Stimulated activated CD8-positive, alpha-beta memory T cell treated with anti-CD3 and anti-CD28 coated beads, Interleukin-12 subunit alpha, Interleukin-12 subunit beta, amount 100 ng/mL, for 4 hours (primary cell): ENCODE measurements around the gene OR9Q1.

Experiments used
- DNase-seq: peaks from one replicate; pipeline ENCODE4 v3.0.0-alpha.2; 2020; ENCODE audit warnings: low read depth

Gene OR9Q1

DNA sequence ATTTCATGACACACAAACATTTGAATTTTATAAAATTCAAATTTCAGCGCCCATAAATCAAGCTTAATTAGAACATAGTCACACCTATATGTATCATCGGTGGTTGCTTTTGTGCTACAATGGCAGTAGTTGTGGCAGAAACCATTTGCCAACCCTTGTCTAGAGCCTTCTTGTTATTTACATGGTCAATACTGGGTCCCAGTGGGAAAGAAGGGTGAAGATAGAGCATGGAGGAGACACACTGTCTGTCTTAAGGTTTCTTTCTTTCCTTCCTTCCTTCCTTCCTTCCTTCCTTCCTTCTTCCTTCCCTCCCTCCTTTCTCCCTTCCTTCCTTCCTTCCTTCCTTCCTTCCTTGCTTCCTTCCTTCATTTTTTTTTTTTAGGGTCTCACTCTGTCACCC is 10.8 kb downstream of the OR9Q1 start:
- no peak for DNase-seq

DNA sequence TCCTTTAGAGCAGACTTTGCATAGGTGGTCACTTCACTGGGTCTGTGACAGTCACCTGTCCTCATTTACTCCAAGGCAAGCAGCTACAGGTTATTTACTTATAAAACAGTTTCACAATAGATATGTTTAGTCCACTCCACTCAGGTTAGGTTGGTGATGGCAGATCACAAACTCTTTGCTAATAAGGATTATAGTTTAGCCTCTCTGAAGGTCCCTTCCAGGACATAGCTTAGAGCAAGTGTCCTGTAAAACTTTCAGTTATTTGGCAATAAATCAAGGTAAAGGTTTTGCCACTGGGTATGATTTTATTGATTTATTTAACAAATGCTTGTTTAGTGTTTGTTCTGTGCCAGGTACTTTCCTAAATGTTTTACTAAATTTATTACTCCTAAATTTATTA is 15.9 kb downstream of the OR9Q1 start:
- DNase-seq: no peak

DNA sequence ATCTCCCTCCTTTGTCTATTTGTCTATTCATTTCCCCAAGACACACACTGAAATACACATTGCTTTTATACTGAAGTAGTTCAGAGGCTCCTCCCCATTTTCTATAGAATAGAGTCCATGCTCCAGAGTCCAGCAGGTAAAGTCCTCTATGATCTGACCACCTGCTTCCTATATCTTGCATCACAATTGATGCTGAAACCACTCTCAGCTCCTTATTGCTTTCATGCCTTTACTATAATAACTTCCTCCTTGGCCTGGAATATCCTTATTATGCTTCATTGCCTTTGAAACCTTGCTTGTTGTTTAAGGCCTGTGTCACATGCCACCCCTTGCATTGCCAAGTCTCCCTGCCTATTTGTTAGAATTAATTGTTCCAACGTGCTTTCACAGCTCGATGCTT is 19.7 kb downstream of the OR9Q1 start:
- DNase-seq: no peak

DNA sequence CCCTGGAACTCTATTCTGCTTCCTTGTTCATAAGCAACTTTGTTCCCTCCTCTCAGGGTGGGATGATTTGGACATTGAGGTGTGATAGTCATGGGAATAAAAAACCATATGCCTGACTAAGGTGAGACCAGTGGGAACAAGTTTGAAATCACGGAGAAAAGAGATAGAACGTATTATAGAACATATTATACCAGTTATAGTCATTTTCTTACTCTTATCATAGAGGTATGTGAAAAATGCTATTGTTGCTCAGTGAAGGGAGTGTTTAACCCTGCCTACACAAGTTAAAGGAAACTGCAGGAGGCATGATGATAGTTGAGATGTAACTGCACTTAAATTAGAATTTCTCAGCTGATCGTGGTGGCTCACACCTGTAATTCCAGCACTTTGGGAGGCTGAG is 22.6 kb downstream of the OR9Q1 start:
- DNase-seq: no peak

DNA sequence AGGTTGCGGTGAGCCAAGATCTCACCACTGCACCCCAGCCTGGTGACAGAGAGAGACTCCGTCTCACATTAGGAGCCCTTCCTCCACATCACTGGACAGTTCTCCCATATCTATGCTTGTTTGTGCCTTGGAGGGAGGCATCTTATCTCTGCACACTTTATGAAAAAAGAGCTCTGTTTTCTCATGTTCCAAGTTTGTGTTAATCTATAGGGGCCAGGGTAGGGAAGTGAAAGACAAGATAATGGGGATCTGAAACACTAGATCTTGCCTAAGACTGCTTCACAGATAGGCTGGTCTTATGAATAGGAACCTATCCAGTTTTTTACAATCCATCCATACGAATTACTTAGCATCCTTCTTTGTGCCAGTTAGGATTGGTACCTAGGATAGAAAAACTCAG is 24.1 kb downstream of the OR9Q1 start:
- DNase-seq: no peak

DNA sequence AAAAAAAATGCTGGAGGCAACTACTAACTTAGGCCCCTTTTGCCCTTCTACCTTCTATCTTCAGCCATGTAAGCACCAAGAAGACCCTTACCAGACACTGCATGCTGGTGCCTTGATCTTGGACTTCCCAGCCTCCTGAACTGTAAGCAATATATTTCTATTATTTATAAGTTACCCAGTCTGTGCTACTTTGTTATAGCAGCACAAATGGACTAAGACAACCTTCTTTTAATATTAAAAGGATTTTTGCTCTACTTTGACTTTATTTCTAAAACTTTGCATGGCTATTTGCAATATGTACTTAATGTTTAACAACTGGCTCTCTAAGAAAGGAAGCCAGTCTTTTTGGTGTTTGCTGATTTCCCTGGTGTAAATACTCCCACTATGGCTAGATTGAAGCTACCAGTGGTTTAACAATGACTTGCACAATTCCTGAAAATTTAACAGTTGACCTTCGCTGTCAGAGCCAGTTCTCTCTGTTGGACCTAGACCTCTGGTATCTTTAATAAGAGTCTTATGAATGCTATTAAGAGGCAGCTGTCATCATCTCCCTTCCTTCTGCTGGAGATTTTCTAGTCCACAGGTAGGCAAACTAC is 32.2 kb downstream of the OR9Q1 start:
- no peak for DNase-seq

DNA sequence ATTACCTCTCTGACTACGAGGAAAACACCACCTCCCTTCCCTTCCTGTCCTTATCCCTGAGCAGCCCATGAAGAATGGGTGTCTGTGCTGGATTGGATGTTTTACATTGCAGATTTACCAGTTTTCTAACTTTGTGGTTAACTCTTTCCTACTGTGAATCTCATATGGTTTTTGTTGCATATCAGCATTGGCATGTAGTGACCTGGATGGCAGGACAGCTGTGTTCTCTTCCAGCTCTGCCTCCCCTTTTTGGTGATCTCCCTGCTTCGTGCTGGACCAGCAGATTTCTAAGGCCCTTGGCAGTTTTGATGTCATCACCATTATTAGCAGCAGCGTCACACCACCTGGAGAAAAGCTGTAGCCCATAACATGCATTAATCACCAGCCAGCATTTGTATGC is 33.8 kb downstream of the OR9Q1 start:
- no peak for DNase-seq

DNA sequence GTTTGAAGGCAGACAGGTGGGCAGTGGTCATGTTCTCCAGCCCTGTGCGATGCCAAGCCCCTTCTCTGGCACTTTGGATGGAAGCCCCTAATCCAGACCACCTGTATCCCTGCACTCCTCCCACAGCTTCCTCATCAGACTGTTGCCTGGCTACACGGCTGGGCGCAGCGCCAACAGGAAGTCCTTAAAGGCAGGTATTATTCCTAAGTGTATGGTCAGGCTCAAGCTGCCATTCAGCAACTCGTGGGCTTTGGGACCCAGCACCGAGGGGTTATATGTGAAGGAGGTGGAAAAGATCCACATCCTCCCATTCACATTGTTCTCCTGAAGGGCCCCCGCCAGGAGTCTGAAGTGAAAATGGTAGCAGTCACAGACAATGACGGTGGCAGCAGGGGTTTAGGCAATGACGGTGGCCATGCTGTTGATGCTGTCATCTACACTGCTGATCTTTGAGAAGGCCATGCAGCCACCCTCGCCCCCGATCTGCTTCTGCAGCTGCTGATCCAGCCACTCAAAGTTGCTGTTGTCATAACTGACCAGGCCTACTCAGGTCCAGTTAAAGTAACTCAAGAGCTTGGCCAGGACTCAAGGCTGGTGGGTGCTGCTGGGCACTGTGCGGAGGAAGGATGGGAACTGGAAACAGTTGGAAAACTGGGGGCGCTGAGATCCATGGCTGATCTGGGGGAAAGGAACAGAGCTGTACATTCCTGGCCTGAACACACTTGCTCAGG is 34.8 kb downstream of the OR9Q1 start:
- DNase-seq: no peak

DNA sequence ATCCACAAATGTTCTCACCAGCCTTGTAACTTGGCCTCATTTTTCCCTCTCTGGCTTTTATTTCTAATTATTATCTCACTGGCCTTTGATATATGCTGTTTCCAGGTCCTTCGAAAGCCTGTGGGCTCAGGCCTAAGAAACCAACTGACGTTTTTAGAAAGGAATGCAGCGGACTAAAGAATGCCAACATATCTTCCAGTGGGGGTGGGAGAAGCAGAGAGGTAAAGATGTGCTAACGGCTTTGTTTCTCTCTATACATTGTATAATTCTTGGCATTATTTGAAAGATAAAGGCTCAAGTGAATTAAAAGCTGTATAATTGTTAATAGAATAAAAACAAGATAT is 35.3 kb downstream of the OR9Q1 start:
- DNase-seq: no peak

DNA sequence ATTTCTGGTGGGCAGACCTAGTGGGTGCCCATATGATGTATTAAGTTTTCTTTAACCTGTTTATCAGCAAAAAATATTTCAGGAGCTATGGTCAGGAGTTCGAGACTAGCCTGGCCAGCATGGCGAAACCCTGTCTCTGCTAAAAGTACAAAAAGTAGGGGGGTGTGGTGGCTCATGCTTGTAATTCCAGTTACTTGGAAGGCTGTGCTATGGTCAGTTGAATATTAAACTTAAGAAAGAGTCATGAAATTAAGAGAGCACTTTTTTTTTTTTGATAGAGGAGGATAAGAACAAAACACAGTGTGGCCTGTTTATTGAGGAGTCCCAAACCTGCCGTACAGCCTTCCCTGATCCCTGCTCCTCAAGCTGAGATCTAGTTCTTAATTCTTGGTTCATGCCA is 36.9 kb downstream of the OR9Q1 start:
- DNase-seq: no peak

DNA sequence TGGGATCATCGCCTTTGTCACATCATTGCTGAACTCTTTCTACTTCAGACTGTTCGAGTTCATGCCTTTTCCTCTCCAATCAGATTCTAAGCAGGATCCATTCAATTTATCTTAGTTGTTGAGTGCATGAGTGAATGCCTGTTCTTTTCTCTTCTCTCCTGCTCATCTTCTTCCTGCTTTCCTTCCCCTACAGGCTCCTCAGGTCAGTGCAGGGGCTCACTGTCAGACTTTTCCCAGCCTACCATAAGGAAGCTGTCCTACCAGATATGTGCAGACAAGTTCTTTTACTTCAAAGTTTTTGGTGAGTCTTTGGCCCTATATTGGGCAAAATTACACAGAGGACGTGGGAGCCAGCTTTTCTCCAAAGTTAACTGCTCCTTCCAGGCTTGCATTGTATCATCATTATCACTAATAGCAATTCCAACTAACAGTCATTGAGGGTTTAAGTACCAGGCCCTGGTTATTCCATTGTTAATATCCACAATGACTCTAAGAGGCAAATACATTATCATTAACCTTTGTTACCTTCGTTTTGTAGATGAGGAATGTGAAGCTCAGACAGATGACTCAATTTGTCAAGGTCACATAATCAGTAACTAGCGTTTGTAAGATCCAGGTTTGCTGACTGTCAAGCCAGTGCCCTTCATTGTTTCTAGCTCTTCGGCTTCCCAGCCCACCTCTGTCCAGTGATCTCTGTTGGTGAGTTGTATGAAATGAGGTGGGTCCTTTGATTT is 37.4 kb downstream of the OR9Q1 start:
- DNase-seq: no peak

DNA sequence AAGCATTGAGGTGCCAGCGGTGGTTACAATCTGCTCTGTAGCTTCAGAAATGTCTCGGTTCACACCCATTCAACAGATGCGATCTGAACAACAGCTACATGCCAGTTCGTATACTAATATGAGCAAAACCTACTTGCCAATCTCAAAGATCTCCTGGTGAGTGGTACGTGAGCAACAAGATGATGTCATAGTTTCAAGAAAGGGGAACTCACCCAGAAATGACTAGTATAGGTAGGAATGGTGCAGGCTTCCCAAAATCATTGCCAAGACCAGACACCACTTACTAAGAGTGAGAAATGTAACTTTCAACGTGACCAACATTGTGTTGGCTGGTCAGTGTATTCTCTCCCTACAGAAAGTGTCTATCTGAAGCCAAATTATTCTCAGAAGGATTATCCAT is 38.1 kb downstream of the OR9Q1 start:
- no peak for DNase-seq

DNA sequence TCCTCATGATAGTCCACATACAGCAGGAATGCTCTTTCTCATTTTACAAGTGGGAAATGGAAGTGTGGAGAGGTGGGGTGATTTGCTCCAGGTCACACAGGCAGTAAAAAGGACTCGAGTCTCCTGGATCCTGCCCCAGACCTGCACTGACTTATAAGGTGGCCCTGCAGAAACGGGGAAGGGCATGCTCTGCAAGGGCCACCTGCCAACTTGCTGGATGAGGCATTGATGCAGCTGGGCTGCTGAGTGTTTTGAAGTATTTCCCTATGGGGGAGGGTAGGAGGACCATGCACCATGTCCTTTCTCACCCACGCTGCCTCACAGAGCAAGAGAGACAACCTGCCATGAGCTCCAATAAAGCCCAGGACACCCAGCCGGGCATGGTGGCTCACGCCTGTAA is 44.0 kb downstream of the OR9Q1 start:
- DNase-seq: no peak

DNA sequence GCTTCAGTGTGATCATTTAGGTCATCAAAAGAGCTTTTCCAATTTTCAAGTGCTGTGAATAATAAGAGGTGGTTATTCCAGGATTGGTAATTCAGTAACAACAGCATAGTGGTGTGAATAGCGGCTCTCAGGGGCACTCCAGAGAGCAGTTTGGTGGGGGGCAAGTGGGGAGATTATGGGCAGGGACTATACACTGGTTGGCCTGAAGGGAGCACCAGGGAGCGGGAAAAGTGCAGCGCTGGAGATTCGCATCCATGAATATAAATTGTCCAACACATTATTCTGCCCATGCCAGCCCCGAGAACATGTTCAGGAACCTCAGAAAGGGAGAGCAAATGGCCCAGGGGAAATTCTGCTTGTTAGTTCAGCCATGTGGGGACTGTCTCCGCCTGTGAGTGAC is 45.0 kb downstream of the OR9Q1 start:
- no peak for DNase-seq

DNA sequence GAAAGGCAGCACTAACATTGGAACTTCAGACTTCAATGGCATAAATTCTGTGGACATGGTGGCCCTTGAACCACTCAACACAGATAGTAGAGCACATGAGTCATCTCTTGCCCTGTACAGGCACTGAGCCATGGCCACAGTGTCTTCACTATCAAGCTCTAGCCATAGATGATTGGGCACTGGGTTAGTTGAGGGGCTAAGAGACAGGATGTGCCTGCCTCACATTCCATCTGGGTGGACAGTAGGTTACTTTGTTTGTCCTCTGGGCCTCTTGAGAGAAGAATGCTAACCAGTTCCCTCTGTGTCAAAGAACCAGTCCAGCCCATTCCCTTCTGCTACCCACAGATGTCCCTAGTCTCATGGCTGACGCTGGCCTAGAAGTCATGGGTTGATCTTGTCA is 46.9 kb downstream of the OR9Q1 start:
- no peak for DNase-seq

DNA sequence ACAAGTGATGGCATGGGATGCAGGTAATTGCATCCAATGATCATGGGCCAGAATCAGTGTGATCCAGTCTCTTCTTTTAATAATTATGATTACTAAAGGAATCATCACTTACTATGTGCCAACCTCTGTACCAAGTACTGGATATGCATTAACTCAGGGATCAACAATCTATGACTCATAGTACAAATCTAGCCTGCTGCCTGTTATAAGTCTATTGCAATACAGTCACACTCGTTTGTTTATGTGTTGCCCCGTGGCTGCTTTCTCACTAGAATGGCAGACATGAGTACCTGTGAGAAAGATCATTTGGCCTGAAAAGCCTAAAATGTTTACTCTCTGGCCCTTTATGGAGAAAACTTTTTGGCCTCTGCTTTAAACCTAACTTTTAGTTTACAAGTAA is 52.1 kb downstream of the OR9Q1 start:
- no peak for DNase-seq

DNA sequence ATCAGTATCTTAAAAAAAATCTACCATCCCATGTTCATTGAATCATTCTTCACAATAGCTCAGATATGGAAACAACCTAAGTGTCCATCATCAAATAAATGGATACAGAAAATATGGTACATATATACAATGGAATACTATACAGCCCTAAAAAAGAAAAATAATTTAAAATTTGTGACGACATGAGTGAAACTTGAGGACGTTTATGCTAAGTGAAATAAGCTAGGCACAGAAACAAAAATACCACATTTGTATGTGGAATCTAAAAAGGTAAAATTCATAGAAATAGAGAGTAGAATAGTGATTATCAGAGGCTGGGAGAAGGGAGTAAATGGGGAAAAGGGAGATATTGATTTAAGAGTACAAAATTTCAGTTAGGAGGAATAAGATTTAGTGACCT is 62.8 kb downstream of the OR9Q1 start:
- DNase-seq: no peak

DNA sequence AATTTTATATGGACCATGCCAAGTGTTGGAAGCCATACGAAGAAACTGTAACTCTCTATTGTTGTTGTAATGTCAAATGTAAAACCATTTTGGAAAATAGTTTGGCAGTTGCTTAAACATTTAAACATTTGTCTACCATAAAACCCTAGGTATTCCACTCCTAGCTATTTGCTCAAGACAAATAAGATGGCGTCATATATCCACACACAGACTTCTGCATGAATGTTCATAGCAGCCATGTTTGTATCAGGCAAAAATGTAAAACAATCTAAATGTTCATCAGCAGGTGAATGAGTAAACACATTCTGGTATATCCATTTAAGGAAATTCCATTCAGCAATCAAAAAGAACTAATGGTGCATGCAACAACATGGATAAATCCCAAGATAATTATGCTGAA is 73.8 kb downstream of the OR9Q1 start:
- DNase-seq: no peak

DNA sequence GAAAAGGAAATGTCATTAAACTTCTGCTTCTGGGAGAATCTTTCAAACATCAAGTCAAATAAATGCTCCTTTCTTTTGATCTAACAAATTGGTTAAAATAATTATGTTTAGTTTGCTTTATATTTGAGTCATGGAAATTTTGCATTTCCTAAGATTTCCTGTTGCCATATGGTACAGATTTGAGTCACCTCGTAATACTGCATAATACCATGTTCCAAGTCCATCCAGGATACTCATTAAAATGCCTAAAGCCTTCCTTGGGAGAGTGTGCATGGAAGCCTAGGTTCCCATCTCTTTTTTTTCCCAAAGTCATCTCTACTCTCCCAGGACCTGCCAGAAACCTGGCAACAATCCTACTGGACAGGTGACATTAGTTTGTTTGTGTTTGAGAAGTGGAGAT is 97.4 kb downstream of the OR9Q1 start:
- DNase-seq: no peak

DNA sequence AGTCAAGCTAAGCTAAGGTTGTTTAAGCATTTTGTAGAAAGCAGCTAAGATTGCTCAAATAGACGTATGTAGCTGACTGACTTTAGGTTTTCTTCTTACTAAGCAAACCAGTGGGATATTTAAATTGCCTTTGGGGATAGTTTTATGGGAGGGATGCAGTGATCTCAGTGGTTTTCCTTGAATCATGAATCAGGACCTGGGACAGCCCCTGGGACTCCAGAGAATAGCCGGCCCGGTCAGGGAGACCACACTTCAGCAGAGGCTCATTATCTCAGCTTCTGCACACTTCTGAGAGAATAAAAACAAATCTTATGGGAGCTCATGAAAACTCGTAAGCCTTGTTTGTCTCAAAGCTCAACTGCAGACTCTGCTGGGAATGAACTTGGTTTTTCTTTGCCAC is 101.8 kb downstream of the OR9Q1 start, which contains the start of gene OR9I1:
TSS of gene OR9I1 (minus strand) at position 62 of the 400 bp plus-strand sequence. CDS start 6,086 bp downstream, outside the sequence.
- no peak for DNase-seq

DNA sequence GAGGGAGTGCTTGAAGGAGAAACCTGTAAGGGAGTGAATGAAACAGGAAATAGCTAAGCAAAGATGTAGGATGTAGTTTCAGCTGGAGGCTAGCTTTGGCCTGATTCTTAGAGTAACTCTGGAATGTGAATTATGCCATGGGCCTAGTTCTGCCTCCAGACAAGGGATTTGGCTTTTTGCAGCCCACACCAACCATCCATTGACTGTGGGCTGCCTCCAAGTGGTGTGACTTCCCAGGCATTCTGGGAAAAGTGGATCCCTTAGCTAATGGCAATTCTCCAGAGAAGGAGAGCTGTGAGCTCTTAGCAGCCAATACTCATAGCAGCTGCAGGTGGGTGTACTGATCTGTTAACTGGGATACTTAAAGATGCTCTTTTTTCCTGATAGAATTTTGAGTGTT is 103.7 kb downstream of the OR9Q1 start:
- DNase-seq: no peak

DNA sequence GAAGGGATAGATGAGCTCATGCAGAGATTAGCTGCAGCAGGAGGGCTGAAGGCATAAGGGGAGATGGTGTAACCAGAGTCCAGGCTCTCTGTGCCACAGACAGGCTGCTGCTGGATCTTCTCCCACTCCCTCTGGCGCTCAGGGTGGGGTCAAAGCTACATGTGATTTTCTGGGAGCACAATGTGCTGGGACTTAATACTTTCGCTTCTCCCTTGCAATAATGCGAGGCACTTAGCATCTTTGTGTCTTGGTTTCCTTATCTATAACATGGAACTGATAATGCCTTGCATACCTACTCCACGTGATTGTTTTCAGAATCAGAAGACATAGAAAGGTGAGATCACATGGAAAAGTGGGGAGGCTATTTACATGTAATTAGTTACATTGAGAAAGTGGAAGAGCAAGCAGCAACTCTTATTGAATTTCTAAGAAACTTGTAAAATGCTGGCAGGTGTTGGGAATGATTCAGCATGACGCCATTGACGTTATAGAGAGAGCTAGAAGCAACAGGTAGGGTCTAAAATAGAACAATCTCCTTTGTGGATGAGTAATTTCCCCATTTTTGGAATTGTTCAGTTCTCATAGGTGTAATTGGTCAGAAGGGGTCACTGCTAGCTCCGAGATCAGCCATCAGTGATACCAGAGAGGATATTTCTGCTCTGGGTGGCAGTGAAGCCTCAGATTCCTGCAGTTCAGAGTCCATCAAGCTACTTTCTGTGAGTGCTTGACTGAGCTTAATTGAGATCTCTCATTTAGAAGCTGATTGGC is 109.8 kb downstream of the OR9Q1 start:
- no peak for DNase-seq

DNA sequence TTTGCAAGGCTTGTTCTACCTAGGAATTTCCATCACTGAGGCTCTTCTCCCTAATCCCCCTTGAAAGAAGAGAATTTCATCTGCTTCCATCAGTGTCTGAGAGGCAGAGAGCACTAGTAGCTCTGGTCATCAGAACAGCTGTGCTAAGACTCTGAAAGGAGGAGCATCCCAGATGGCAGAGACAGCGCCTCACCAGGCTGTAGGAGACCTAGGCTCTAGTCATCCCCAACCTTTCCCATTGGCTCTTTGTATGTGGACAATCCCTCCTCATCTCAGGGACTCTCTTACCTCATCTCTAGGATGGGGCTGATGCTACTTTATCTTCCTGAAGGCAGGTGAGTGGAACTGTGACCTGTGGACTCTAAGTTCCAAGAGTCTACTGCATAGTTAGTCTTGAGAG is 110.5 kb downstream of the OR9Q1 start:
- no peak for DNase-seq
